ENCODE data around the gene CSTB.

The CSTB gene

GRCh38 chr21:43727519-43728153 is 48.5 kb downstream of the CSTB start:
- DNase-seq = no peak

DNA sequence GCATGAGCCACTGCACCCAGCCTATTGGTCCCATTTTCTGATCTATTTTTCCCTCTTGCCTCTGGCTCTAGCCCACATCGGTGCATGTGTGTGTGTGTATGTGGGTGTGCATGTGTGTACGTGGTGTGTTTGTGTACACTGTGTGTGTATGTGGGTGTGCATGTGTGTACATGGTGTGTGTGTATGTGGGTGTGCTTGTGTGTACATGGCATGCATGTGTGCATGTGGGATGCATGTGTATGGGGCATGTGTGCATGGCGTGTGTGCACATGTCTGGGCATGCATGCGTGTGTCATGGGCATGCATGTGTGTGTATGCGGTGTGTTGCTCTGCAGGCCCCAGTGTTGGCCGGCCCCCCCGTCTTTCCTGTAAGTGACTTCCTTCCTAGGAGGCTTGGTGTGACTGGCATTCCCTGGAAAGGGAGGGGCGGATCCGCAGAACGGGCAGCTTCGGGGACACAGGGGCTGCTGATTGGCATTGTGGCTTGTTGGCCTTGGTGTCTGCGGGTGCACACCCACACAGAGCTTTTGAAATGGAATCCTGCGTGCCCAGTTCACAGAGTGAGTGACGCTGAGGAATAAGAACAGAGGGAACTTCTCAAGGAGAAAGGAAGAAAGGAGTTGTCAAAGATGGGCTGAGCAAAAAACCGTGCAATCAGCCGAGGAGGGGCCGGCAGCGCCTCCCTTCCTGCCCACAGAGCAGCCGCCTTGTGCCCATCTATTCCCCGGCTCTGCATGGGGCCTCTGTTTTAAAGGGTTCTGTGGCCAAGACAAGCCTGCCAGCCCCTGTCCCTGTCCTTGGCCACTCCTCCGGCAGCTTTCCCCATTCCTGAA is 49.2 kb downstream of the CSTB start:
- DNase-seq = no peak
